OCI-M1 (cell line): ENCODE measurements around the gene CGREF1.
"Not testable (repeated sequence)": the region's sequence is repeated elsewhere in the genome, so short reads cannot be mapped to it uniquely, and the experiment has no call there.

ENCODE experiments used
- DNase-seq: peaks from one replicate; lab custom pipeline; 2025; lab: John Stamatoyannopoulos, UW

CGREF1 gene

GRCh38 chr2:27137322-27137935 lies 18.5 kb upstream of the CGREF1 start:
- no peak for DNase-seq

- DNase-seq, result no peak
Observed at GRCh38 chr2:27136751-27137150, 17.8 kb upstream of the CGREF1 start.

- DNase-seq, result no peak
Observed at GRCh38 chr2:27135478-27135955, 16.6 kb upstream of the CGREF1 start.

GRCh38 chr2:27134781-27135477 lies 16.0 kb upstream of the CGREF1 start:
- no peak for DNase-seq

- peak; percentile 98 for DNase-seq
Observed at GRCh38 chr2:27133905-27134780, 15.2 kb upstream of the CGREF1 start, which contains the start of gene PREB. PREB (minus strand) TSS chr2:27134636; CDS start chr2:27134421, 215 bp downstream.

GRCh38 chr2:27133195-27133875 lies 14.4 kb upstream of the CGREF1 start:
- DNase-seq, result no peak

GRCh38 chr2:27131429-27131828 lies 12.5 kb upstream of the CGREF1 start:
- DNase-seq, result no peak

- no peak for DNase-seq
Observed at GRCh38 chr2:27130396-27130795, 11.5 kb upstream of the CGREF1 start.

GRCh38 chr2:27128668-27129571 lies 10.0 kb upstream of the CGREF1 start:
- DNase-seq, result no peak

- DNase-seq, result no peak
Observed at GRCh38 chr2:27127883-27128667, 9.1 kb upstream of the CGREF1 start.

- no peak for DNase-seq
Observed at GRCh38 chr2:27126252-27126710, 7.4 kb upstream of the CGREF1 start.

- DNase-seq, result no peak
Observed at GRCh38 chr2:27125104-27125503, 6.2 kb upstream of the CGREF1 start.

GRCh38 chr2:27123302-27124150 lies 4.6 kb upstream of the CGREF1 start, which contains the start of gene ABHD1:
ABHD1 (plus strand) TSS chr2:27123815; CDS start chr2:27123949, 134 bp downstream.
- DNase-seq, result no peak

GRCh38 chr2:27122791-27123190 lies 3.9 kb upstream of the CGREF1 start:
- DNase-seq, result no peak

- DNase-seq, result no peak
Observed at GRCh38 chr2:27121906-27122305, 3.0 kb upstream of the CGREF1 start.

- DNase-seq, result not testable (repeated sequence)
Observed at GRCh38 chr2:27119330-27119670, 372 bp upstream of the CGREF1 start.

- DNase-seq, result no peak
Observed at GRCh38 chr2:27117995-27118524, 868 bp downstream of the CGREF1 start.

GRCh38 chr2:27115519-27115918 lies 3.4 kb downstream of the CGREF1 start:
- peak; percentile 19 for DNase-seq
